Mucosa of descending colon (tissue), 3 donors: ENCODE measurements around the gene ADAMTS17. TPM values are rescaled to one million over a fixed set of nuclear protein-coding genes. Genes with fewer than 3 reads are reported as not detected.

Experiments used
- ATAC-seq: fragments of 200-7000 bp; cut with Tn5 transposase; one replicate; pipeline ENCODE4 v1.9.1; 2020; ENCODE audit warnings: mild to moderate bottlenecking, moderate library complexity
- DNase-seq, 3 donors: peaks; one replicate each; pipeline ENCODE4 v3.0.0-alpha.2; 2020
- H3K36me3 ChIP-seq: fragments of 200-600 bp; one replicate; pipeline ENCODE4 v1.8.0; 2021; ENCODE audit warnings: low read depth, mild to moderate bottlenecking
- H3K4me1 ChIP-seq: fragments of 200-600 bp; one replicate; pipeline ENCODE4 v1.8.0; 2021; ENCODE audit warnings: low read depth, mild to moderate bottlenecking
- H3K4me3 ChIP-seq: fragments of 200-600 bp; one replicate; pipeline ENCODE4 v1.8.0; 2021; ENCODE audit warnings: mild to moderate bottlenecking
- H3K9me3 ChIP-seq: fragments of 200-600 bp; one replicate; pipeline ENCODE4 v1.8.0; 2021; ENCODE audit warnings: mild to moderate bottlenecking
- intact Hi-C, 2 donors: fragments of 100-400 bp; cut with DNase I in 1 of 2; cut with micrococcal nuclease in 1 of 2; formaldehyde crosslinking; loops; one replicate each; pipeline versions ENCODE4 v1.11.0 to v1.11.1; 2022; cut with DNase I, micrococcal nuclease
- total RNA-seq, 3 donors: library from RNA; stranded (reverse); fragmentation: NEBNext Ultra II Directional in 2 of 3; extraction: Animal tissue kit (Norgen Biotek cat#: 25700) in 2 of 3; gene quantifications; one replicate each; pipeline versions ENCODE4 v1.2.1 to v1.2.4, GENCODE V29; 2021 to 2023
- TF ChIP-seq, protein P1 (sequence below): fragments of 200-600 bp; IDR thresholded peaks from one replicate; pipeline ENCODE4 v1.8.0; 2022; ENCODE audit warnings: antibody characterized with exemption, mild to moderate bottlenecking
- donor health status: DM: no; HTN: no; CAD: no; lungs with moderate emphysema.
- donor health status: DM: no; HTN: no; CAD: no.
- donor health status: DM: no; HTN: yes; CAD: no.

Gene ADAMTS17
- total RNA-seq, 3 donors from 2014 or later = 5.2 to 13.8 (median 6.3) TPM

DNA sequence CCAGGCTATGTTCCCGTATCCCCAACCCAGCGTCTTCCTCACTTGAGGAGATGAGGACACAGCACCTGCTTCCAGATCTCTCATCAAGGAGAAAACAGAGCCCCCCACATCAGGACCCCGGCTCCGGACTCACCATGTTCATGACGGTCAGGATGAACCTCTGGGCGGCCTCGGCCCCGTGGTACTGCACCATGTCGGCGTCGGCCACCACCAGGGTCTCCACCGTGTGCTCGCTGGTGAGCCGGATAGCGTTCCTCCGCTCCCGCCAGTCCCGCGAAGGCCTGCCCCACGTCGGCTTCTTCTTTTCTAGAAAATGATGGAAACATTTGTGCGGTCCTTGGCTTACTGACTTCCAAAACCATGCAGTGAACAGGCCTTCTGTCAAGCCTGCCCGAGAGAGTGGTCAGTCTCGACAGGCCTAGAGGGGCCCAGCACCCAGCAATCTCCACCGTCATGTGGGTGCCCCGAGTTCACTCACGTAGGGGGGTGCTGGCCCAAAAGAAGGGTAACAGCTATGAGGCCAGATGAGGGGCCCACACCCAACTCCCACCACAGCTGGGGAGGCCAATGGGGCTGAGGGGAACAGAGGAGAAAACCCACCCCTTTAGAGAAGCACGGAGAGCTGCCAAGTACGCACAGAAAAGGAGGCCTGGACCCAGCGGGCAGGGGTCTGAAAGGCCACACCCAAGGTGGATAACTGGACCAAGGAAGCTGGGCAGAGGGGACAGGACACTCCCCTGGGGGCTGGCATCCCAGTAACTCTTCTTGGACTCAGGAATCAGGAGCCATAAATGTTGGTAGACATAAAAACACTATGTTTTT, 60.5 kb downstream of the ADAMTS17 start:
- TF ChIP-seq, protein P1, sequence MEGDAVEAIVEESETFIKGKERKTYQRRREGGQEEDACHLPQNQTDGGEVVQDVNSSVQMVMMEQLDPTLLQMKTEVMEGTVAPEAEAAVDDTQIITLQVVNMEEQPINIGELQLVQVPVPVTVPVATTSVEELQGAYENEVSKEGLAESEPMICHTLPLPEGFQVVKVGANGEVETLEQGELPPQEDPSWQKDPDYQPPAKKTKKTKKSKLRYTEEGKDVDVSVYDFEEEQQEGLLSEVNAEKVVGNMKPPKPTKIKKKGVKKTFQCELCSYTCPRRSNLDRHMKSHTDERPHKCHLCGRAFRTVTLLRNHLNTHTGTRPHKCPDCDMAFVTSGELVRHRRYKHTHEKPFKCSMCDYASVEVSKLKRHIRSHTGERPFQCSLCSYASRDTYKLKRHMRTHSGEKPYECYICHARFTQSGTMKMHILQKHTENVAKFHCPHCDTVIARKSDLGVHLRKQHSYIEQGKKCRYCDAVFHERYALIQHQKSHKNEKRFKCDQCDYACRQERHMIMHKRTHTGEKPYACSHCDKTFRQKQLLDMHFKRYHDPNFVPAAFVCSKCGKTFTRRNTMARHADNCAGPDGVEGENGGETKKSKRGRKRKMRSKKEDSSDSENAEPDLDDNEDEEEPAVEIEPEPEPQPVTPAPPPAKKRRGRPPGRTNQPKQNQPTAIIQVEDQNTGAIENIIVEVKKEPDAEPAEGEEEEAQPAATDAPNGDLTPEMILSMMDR = no peak
- intact Hi-C loops = no loop called here
- ATAC-seq = no peak
- Histone ChIP-seq H3K9me3 (no peaks in the 10 kb centered on the region), H3K36me3 (no peaks in the 10 kb centered on the region), H3K4me3 (no peak overlapping the region), H3K4me1 (no peaks in the 10 kb centered on the region)
- no peak for DNase-seq

- intact Hi-C loops = no loop called here
- no peak for ATAC-seq
Observed at GRCh38 chr15:100279849-100280248, 61.9 kb downstream of the ADAMTS17 start.

GRCh38 chr15:100279446-100279845, 62.3 kb downstream of the ADAMTS17 start:
- TF ChIP-seq, protein P1 = no peak
- DNase-seq (no peak), ATAC-seq (no peak)

More at GRCh38 chr15:100279849-100280248, 61.9 kb downstream of the ADAMTS17 start:
- Histone ChIP-seq H3K36me3 (no peaks in the 10 kb centered on the region), H3K4me1 (no peaks in the 10 kb centered on the region), H3K4me3 (no peak overlapping the region), H3K9me3 (no peaks in the 10 kb centered on the region)
- TF ChIP-seq, protein P1 = no peak
- no peak for DNase-seq

GRCh38 chr15:100278596-100279380, 63.0 kb downstream of the ADAMTS17 start:
- no peak overlapping the region for H3K4me3 ChIP-seq
- no peaks in the 10 kb centered on the region for H3K4me1 ChIP-seq
- TF ChIP-seq, protein P1 = no peak
- intact Hi-C loops = no loop called here
- no peaks in the 10 kb centered on the region for H3K9me3 ChIP-seq
- DNase-seq (no peak), ATAC-seq (no peak)
- H3K36me3 ChIP-seq = no peaks in the 10 kb centered on the region

More at GRCh38 chr15:100279446-100279845, 62.3 kb downstream of the ADAMTS17 start:
- Histone ChIP-seq H3K4me1 (no peaks in the 10 kb centered on the region), H3K9me3 (no peaks in the 10 kb centered on the region), H3K36me3 (no peaks in the 10 kb centered on the region), H3K4me3 (no peak overlapping the region)
- intact Hi-C loops = no loop called here

- ATAC-seq (no peak), DNase-seq (no peak)
- intact Hi-C loops = no loop called here
- Histone ChIP-seq H3K36me3 (no peaks in the 10 kb centered on the region), H3K4me1 (no peaks in the 10 kb centered on the region), H3K4me3 (no peak overlapping the region), H3K9me3 (peaks cover 14% of the 10 kb centered on the region)
- TF ChIP-seq, protein P1 = no peak
Observed at GRCh38 chr15:100277087-100277855, 64.5 kb downstream of the ADAMTS17 start.
